Lower lobe of right lung (tissue), 2 donors: ENCODE results near the gene DPEP1. TPM values are rescaled to one million over a fixed set of nuclear protein-coding genes. Genes with fewer than 3 reads are reported as not detected.

ENCODE experiments used
- ATAC-seq, 2 donors: fragments of 200-7000 bp; cut with Tn5 transposase; one replicate each; pipeline ENCODE4 v1.9.1; 2020 to 2022; ENCODE audit warnings: mild to moderate bottlenecking in 2 of 2, moderate library complexity in 2 of 2
- DNase-seq: peaks from one replicate; pipeline ENCODE4 v3.0.0-alpha.2; 2020
- H3K27ac ChIP-seq: fragments of 200-600 bp; one replicate; pipeline ENCODE4 v1.8.0; 2022
- H3K27me3 ChIP-seq: fragments of 200-600 bp; one replicate; pipeline ENCODE4 v1.8.0; 2022; ENCODE audit warnings: low read depth
- H3K36me3 ChIP-seq: fragments of 200-600 bp; one replicate; pipeline ENCODE4 v1.8.0; 2022; ENCODE audit warnings: mild to moderate bottlenecking
- H3K4me1 ChIP-seq: fragments of 200-600 bp; one replicate; pipeline ENCODE4 v1.8.0; 2022
- H3K4me3 ChIP-seq: fragments of 200-600 bp; one replicate; pipeline ENCODE4 v1.8.0; 2022; ENCODE audit warnings: mild to moderate bottlenecking
- H3K9me3 ChIP-seq: fragments of 200-600 bp; one replicate; pipeline ENCODE4 v1.8.0; 2022
- intact Hi-C: fragments of 100-400 bp; cut with DNase I; formaldehyde crosslinking; loops from one replicate; pipeline ENCODE4 v1.11.0; 2022
- total RNA-seq: library from RNA; stranded (reverse); fragmentation: NEBNext Ultra II Directional; extraction: Animal tissue kit (Norgen Biotek cat#: 25700); gene quantifications from one replicate; pipeline ENCODE4 v1.2.1, GENCODE V29; 2021
- TF ChIP-seq, protein P1 (sequence below): fragments of 200-600 bp; IDR thresholded peaks from one replicate; pipeline ENCODE4 v1.8.0; 2022; ENCODE audit warnings: antibody characterized with exemption, mild to moderate bottlenecking
- donor health status: DM: no; HTN: yes; CAD: no; lungs with severe emphysema.

Gene DPEP1
- total RNA-seq, 1 donor from 2014 or later, result 0.59 TPM

DNA sequence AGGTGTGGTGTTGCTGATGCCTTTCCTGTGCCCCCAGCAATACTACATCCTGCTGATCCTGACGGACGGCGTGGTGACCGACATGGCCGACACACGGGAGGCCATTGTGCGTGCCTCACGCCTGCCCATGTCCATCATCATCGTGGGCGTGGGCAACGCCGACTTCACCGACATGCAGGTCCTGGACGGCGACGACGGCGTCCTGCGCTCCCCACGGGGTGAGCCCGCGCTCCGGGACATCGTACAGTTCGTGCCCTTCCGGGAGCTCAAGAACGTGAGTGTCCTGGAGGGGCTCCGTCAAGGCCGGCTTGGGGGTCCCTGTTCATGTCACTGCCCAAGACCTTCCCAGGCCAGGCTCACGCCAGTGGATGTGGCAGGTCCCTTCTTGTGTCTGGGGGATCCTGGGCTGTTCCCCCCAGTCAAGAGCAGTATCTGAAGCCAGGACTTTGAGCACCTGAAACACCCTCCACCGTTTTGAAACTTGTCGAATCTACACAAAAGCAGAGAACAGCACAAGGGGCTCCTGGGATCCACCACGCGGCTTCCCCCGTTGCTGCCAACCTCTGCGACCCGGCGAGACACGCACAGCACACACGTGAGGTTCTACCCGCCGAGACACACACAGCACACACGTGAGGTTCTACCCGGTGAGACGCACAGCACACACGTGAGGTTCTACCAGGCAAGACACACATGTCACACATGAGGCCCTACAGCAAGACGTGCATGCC lies 17.9 kb upstream of the DPEP1 start:
- no peak for DNase-seq
- no peaks in the 10 kb centered on the region for H3K36me3 ChIP-seq
- H3K4me1 ChIP-seq, result no peaks in the 10 kb centered on the region
- H3K4me3 ChIP-seq, result no peak overlapping the region
- TF ChIP-seq, protein P1, sequence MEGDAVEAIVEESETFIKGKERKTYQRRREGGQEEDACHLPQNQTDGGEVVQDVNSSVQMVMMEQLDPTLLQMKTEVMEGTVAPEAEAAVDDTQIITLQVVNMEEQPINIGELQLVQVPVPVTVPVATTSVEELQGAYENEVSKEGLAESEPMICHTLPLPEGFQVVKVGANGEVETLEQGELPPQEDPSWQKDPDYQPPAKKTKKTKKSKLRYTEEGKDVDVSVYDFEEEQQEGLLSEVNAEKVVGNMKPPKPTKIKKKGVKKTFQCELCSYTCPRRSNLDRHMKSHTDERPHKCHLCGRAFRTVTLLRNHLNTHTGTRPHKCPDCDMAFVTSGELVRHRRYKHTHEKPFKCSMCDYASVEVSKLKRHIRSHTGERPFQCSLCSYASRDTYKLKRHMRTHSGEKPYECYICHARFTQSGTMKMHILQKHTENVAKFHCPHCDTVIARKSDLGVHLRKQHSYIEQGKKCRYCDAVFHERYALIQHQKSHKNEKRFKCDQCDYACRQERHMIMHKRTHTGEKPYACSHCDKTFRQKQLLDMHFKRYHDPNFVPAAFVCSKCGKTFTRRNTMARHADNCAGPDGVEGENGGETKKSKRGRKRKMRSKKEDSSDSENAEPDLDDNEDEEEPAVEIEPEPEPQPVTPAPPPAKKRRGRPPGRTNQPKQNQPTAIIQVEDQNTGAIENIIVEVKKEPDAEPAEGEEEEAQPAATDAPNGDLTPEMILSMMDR, result no peak
- H3K27ac ChIP-seq, result no peak overlapping the region
- H3K9me3 ChIP-seq, result no peaks in the 10 kb centered on the region
- intact Hi-C loops, result no loop called here
- ATAC-seq, result peak in 1 of 2 donors; percentile 13
- no peaks in the 10 kb centered on the region for H3K27me3 ChIP-seq

DNA sequence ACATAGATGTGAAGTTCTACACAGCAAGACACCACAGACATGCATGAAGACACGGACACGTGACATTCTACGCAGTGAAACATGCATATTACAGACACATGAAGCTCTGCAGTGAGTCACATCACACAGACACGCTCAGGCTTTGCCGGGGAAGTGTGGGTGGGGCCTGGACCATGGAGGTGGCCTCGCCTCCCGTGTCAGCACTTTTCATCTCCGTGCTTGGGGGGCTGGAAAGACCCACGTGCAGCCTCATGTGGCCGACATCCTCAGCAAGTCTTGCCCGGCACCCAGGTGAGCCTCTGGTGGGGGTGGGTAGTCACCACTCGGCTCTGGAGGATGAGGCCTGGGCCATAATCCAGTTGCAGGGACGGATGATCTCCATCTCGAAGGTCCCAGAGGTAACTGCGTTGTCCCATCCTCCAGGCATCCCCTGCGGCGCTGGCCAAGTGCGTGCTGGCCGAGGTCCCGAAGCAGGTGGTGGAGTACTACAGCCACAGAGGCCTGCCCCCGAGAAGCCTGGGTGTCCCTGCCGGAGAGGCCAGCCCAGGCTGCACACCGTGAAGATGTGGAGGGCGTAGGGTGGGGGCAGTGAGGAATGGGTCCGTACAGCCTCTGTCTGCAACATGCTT lies 17.3 kb upstream of the DPEP1 start:
- no peaks in the 10 kb centered on the region for H3K27me3 ChIP-seq
- intact Hi-C loops, result no loop called here
- no peak overlapping the region for H3K4me3 ChIP-seq
- no peak for DNase-seq
- no peaks in the 10 kb centered on the region for H3K4me1 ChIP-seq
- H3K36me3 ChIP-seq, result no peaks in the 10 kb centered on the region
- H3K9me3 ChIP-seq, result no peaks in the 10 kb centered on the region
- no peak overlapping the region for H3K27ac ChIP-seq
- TF ChIP-seq, protein P1, result no peak
- no peak for ATAC-seq

DNA sequence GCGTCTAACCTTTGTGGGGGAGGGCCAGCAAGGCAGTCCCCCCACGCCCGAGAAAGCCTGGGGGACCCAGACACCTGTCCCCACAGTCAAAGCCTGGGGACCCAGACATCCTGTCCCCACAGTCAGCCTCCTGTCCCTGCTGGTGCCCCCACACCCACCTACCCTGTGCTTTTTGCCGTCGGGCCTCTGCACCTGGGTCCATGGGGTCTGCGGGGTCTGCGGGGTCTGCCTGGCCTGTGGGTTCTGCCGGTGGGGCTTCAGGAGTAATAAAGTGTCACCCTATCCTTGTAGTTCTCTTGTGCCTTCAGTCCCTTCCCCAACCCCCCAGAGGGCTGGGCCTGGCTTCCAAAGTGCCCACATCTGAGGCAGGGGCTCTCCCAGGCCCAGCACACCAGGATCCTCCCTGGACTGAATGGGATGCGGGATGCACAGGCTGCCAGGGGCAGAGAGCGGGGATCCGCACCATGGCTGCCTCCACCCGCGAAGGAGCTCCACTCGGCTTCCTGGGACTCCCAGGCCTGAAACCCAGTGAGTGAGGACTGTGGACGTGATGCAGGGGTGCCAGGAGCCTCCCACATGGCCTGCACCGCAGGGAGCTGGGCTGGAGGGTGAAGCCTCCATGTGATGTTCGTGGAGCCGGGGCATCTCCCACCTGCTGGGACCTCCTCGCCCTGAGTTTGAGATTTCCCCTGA lies 16.3 kb upstream of the DPEP1 start:
- no peaks in the 10 kb centered on the region for H3K36me3 ChIP-seq
- H3K4me3 ChIP-seq, result no peak overlapping the region
- peaks cover 3% of the 10 kb centered on the region for H3K4me1 ChIP-seq
- H3K27me3 ChIP-seq, result no peaks in the 10 kb centered on the region
- no peak for ATAC-seq
- no peak overlapping the region for H3K27ac ChIP-seq
- no peak for DNase-seq
- H3K9me3 ChIP-seq, result no peaks in the 10 kb centered on the region
- intact Hi-C loops, result no loop called here
- TF ChIP-seq, protein P1, result no peak

DNA sequence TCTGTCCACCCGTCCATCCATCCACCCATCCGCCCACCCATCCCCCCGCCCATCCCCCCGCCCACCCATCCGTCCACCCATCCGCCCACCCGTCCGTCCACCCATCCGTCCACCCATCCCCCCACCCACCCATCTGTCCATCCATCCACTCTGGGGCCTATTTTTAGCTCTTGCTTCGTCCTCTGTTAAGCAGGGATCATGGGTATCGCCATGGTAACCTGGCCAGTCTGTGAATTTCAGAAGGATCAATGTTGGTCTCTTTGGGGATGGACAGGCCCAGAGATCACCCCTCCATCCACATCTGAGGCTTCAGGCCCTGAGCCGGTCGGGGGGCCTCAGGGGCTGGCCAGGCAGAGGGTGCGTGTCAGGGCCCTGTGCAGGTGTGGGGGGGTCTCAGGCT lies 15.2 kb upstream of the DPEP1 start:
- no peaks in the 10 kb centered on the region for H3K27me3 ChIP-seq
- H3K27ac ChIP-seq, result no peak overlapping the region
- peaks cover 12% of the 10 kb centered on the region for H3K4me1 ChIP-seq
- TF ChIP-seq, protein P1, result no peak
- DNase-seq (no peak), ATAC-seq (no peak)
- H3K36me3 ChIP-seq, result no peaks in the 10 kb centered on the region
- intact Hi-C loops, result no loop called here
- H3K9me3 ChIP-seq, result no peaks in the 10 kb centered on the region
- no peak overlapping the region for H3K4me3 ChIP-seq

DNA sequence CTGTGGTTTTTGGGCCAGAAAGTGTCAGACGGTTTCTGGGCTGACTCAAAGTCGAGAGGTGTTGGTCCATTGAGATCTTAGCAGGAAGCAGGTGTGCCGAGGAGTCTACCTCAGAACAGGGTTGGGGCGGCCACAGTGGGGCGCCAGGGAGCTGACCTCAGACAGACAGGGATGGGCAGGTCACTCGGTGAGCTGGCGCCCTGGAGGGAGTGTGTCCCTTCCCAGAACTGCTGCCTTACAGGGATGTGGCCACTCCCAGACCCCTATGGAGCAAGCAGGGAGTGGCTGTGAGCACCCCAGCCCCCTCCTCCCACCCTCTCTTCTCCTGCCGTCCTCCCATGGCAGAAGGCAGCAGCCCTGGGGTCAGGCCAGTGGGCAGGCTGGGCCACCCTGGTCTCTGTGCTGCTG lies 14.0 kb upstream of the DPEP1 start:
- TF ChIP-seq, protein P1, result peak; percentile 17
- ATAC-seq (peak in 1 of 2 donors; percentile 7), DNase-seq (no peak)
- Histone ChIP-seq H3K4me1 (peaks cover 12% of the 10 kb centered on the region), H3K4me3 (no peak overlapping the region), H3K27me3 (no peaks in the 10 kb centered on the region), H3K36me3 (no peaks in the 10 kb centered on the region), H3K27ac (no peak overlapping the region), H3K9me3 (no peaks in the 10 kb centered on the region)
- intact Hi-C loops, result no loop called here
